LNCAP (cell line): Measurements from ENCODE around the gene LRRC8E.

Experiments
- TF ChIP-seq, protein P1 (sequence below): fragments of 450-650 bp; IDR thresholded peaks from 2 replicates; pipeline ENCODE4 v1.5.1; 2017; ENCODE audit warnings: mild to moderate bottlenecking

Gene LRRC8E

DNA sequence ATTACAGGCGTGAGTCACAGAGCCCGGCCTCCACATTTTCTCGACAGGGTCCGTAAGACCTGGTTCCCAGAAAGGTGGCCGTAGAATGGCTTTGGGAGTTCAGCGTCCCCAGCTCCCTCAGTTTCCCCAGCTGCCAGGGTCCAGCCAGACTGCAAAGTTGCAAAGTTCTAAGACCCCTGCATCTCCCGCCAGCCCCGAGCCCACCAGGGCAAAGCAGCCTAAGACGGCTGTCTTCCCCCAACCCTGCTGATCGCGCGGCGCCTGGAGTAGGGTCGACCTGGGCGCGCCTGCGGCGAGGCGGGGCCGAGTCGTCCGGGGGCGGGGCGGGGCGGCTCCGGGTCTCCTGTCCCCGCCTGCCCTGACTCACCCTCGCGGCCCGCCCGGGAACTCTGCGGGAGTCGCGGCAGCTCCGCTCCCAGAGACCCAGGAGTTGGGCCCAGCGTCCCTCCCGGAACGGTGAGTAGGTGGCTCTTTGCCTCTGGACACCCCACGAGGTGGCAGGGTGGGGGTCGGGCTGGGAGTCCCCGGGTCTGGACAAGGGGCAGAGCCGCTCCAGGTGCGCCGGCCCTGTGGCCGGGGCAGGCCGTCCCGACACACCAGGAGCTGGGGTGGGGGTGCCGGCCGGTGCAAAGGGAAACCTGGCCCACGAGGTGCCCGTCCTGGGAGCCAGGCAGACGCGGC, at the start of gene LRRC8E:
TSS of gene LRRC8E (plus strand) at position 366 of the 681 bp plus-strand sequence. CDS start 7,094 bp downstream, outside the sequence.
- TF ChIP-seq, protein P1, sequence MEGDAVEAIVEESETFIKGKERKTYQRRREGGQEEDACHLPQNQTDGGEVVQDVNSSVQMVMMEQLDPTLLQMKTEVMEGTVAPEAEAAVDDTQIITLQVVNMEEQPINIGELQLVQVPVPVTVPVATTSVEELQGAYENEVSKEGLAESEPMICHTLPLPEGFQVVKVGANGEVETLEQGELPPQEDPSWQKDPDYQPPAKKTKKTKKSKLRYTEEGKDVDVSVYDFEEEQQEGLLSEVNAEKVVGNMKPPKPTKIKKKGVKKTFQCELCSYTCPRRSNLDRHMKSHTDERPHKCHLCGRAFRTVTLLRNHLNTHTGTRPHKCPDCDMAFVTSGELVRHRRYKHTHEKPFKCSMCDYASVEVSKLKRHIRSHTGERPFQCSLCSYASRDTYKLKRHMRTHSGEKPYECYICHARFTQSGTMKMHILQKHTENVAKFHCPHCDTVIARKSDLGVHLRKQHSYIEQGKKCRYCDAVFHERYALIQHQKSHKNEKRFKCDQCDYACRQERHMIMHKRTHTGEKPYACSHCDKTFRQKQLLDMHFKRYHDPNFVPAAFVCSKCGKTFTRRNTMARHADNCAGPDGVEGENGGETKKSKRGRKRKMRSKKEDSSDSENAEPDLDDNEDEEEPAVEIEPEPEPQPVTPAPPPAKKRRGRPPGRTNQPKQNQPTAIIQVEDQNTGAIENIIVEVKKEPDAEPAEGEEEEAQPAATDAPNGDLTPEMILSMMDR: no peak

GRCh38 chr19:7839476-7839875, 48.8 kb upstream of the LRRC8E start:
- TF ChIP-seq, protein P1: no peak

DNA sequence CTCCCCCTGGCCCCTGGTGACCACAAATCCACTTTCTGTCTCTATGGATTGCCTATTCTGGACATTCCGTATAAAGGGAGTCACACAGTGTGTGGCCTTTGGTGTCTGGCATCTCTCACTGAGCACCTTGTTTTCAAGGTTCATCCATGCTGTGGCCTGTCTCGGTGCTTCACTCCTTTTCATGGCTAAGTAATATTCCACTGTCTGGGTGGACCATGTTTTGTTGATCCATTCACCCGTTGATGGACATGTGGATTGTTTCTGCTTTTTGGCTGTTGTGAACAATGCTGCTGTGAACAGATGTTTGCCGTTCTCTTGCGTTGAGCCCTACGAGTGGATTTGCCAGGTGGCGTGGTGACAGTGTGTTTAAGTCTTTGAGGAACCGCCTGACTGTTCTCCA, 47.7 kb upstream of the LRRC8E start:
- TF ChIP-seq, protein P1: no peak

GRCh38 chr19:7841751-7842660, 46.3 kb upstream of the LRRC8E start:
- TF ChIP-seq, protein P1: no peak

GRCh38 chr19:7842661-7843294, 45.5 kb upstream of the LRRC8E start:
- TF ChIP-seq, protein P1: no peak

GRCh38 chr19:7843521-7843920, 44.8 kb upstream of the LRRC8E start:
- TF ChIP-seq, protein P1: no peak

DNA sequence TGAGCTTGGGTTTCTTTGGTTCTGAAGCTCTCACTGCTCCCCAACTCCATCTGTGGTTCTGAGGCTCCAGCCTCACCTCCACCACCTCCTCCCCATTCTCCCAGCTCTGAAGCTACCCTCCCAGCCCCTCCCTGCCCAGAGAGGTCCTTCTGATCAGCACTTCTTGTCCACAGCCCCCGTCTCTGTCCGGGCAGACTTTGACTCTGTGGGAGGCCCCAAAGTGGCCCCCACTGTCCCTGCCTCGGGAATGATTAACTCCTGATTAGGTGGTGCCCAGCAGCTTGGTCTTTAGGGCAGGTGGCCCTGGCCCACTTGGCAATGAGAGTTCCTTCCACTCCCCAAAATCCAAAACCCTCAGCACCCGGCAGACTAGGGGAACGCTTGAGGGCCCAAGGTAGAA, 43.9 kb upstream of the LRRC8E start:
- TF ChIP-seq, protein P1: no peak
